ENCODE data around the gene GRIA4.

GRIA4 gene

GRCh38 chr11:105840391-105840790 lies 230.5 kb downstream of the GRIA4 start:
- TF ChIP-seq, protein P1, sequence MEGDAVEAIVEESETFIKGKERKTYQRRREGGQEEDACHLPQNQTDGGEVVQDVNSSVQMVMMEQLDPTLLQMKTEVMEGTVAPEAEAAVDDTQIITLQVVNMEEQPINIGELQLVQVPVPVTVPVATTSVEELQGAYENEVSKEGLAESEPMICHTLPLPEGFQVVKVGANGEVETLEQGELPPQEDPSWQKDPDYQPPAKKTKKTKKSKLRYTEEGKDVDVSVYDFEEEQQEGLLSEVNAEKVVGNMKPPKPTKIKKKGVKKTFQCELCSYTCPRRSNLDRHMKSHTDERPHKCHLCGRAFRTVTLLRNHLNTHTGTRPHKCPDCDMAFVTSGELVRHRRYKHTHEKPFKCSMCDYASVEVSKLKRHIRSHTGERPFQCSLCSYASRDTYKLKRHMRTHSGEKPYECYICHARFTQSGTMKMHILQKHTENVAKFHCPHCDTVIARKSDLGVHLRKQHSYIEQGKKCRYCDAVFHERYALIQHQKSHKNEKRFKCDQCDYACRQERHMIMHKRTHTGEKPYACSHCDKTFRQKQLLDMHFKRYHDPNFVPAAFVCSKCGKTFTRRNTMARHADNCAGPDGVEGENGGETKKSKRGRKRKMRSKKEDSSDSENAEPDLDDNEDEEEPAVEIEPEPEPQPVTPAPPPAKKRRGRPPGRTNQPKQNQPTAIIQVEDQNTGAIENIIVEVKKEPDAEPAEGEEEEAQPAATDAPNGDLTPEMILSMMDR (conservative IDR thresholded peaks at IDR 0.05; ENCODE audit: low read length): no peak
- DNase-seq (ENCODE audit: low read depth): no peak
- no peak overlapping the region for H3K4me3 ChIP-seq (ENCODE audit: low read length)

GRCh38 chr11:105852403-105852802 lies 242.5 kb downstream of the GRIA4 start:
- TF ChIP-seq, protein P1 (conservative IDR thresholded peaks at IDR 0.05; ENCODE audit: low read length): no peak
- H3K4me3 ChIP-seq (ENCODE audit: low read length): no peak overlapping the region
- no peak for DNase-seq (ENCODE audit: low read depth)

DNA sequence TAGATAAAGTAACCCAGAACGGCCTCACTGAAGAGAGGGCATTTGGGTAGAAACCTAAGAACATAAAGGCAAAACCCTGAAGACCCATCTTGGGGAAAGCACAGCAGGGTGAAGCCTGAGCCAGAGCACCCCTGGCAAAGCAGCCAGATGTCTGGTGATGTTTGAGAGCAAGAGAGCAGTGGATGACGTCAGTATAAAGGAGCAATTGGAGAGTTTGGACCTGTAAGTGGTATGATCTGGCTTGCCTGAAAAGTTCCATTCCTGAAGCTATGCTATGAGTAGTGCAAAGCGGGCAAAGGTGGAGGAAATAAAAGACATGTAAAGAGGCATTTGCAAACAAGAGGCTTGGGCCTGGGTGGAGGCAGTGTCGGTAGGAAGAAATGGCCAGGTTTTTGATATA lies 244.4 kb downstream of the GRIA4 start:
- DNase-seq (ENCODE audit: low read depth): no peak
- TF ChIP-seq, protein P1 (conservative IDR thresholded peaks at IDR 0.05; ENCODE audit: low read length): no peak
- H3K4me3 ChIP-seq (ENCODE audit: low read length): no peak overlapping the region

DNA sequence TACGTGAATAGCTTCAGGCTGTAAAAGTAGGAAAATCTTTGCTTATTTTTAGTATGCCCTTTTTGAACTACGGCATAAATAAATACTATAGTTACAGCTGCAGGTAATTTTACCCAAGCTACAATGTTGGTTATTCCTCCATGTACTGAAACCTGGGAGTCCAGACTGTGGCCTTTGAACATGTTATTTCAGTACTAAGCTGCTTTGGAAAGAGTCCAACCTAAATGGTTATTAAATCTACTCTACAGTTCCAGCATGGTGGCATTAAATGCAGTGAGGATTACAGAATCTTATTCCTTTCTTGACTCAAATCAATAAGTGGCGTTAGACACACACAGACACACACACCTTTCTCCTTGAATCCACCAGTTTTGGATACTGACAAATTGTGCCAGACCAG lies 247.1 kb downstream of the GRIA4 start:
- H3K4me3 ChIP-seq (ENCODE audit: low read length): no peak overlapping the region
- no peak for DNase-seq (ENCODE audit: low read depth)
- TF ChIP-seq, protein P1 (conservative IDR thresholded peaks at IDR 0.05; ENCODE audit: low read length): no peak

DNA sequence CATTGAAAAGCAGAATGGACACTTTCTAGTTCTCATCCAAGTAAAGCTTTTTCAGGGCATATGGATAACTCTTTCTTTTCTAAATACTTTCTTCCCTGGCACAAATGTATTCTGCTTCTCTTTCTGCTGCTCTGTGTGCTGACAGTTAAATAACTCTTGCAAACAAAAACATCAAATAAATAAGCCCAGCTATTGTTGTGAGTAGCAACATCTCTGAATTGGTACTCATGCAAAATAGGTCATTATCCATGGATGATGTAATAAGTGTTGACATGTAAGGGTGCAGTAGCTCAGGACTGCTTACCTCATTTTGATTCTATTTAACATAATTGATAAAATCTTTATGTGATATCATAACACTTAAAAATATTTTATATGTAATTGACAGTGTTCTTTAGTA lies 247.9 kb downstream of the GRIA4 start:
- TF ChIP-seq, protein P1 (conservative IDR thresholded peaks at IDR 0.05; ENCODE audit: low read length): no peak
- no peak overlapping the region for H3K4me3 ChIP-seq (ENCODE audit: low read length)
- no peak for DNase-seq (ENCODE audit: low read depth)

GRCh38 chr11:105858841-105859240 lies 249.0 kb downstream of the GRIA4 start:
- DNase-seq (ENCODE audit: low read depth): no peak
- TF ChIP-seq, protein P1 (conservative IDR thresholded peaks at IDR 0.05; ENCODE audit: low read length): no peak
- no peak overlapping the region for H3K4me3 ChIP-seq (ENCODE audit: low read length)

DNA sequence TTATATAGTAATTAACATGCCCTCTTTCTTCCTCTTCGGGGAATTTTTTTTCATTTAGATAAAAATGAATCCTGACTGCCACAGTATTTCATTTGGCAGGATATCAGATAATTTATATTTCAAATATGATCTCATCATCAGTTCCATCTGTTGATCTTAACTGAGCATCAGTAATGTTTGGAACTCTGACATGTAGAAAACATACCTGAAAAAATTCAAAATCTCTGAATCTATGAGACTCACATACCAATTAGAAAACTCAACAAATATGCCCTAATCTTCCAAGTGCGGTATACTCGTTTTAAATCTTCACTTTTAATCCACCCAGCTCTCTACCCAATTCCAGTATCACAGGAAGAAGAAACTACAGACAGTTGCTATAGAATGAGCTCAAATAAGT lies 250.2 kb downstream of the GRIA4 start:
- TF ChIP-seq, protein P1 (conservative IDR thresholded peaks at IDR 0.05; ENCODE audit: low read length): no peak
- no peak for DNase-seq (ENCODE audit: low read depth)
- H3K4me3 ChIP-seq (ENCODE audit: low read length): no peak overlapping the region
